ENCODE results near the gene GOLIM4.

DNA sequence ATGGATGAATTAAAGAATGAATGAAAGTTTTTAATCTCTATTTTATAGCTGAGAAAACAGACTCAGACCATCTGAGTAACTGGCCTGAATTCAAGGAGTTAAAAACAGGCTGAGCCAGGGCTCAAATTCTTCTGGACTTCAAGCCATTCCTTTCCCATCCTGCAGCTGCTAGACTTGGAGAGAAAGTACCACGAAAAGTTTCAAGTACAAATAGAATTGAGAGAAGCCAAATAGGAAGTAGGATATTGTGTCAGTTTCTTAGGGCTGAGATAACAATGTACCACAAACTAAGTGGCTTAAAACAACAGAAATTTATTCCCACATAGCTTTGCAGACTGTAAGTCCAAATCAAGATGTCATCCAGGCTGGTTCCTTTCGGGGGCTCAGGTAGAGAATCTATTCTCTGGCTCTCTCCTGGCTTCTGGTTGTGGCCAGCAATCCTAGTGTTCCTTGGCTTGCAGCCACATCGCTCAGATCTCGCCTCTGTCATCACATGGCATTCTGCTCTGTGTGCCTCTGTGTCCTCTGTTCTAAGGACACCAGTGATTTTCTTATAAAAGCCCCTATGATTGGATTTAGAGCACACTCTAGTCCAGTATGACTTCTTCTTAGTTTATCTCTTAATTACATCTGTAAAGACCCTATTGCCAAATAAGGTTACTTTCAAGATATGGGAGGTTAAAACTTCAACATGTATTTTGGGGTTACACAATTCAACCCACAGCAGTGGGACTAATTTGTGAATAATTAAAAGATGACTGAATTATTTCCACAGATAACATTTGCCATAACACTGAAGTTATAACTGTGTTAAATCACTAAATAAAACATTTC is 25.7 kb upstream of the GOLIM4 start:
- TF ChIP-seq ZNF274 (IDR thresholded peaks at IDR 0.05; ENCODE audit: low read depth, low read length) (no peak), SUZ12 (IDR thresholded peaks at IDR 0.05; ENCODE audit: extremely low read depth, insufficient read depth, insufficient read length) (no peak), YY1 (IDR thresholded peaks at IDR 0.05; ENCODE audit: insufficient read depth, insufficient read length) (no peak)

All from NT2/D1 (cell line).